Fibroblast of villous mesenchyme (primary cell): ENCODE data around the gene NDST1. TPM values are rescaled to one million over a fixed set of nuclear protein-coding genes. Genes with fewer than 3 reads are reported as not detected.
A peak's percentile ranks its signal among the peaks of the same experiment; 100 is the strongest.
"Not testable (repeated sequence)": the region's sequence is repeated elsewhere in the genome, so short reads cannot be mapped to it uniquely, and the experiment has no call there.

Source experiments
- DNase-seq: peaks from one replicate; pipeline ENCODE4 v3.0.0-alpha.2; 2010; ENCODE audit warnings: low read depth
- H3K4me3 ChIP-seq: 2 replicates; pipeline ENCODE4 v1.5.1; 2011; ENCODE audit warnings: low read depth, mild to moderate bottlenecking, low read length
- CTCF ChIP-seq: IDR thresholded peaks from 2 replicates; pipeline ENCODE4 v1.5.1; 2012; ENCODE audit warnings: low read depth, mild to moderate bottlenecking, low read length; ENCODE audit not compliant: insufficient read depth
- total RNA-seq: library from RNA; depleted of rRNA; stranded (reverse); fragments of >200 nt; gene quantifications from 2 replicates; pipeline ENCODE4 v1.2.3, GENCODE V29; 2012

NDST1 gene
- total RNA-seq, 1 donor, result 87.2 TPM

- no peak for TF ChIP-seq CTCF
- no peak overlapping the region for H3K4me3 ChIP-seq
- DNase-seq, result peak; percentile 95
These were observed 9.6 kb downstream of the NDST1 start for GRCh38 chr5:150517272-150518152.

GRCh38 chr5:150518712-150519559 is 11.0 kb downstream of the NDST1 start:
- not testable (repeated sequence) for H3K4me3 ChIP-seq, DNase-seq

DNA sequence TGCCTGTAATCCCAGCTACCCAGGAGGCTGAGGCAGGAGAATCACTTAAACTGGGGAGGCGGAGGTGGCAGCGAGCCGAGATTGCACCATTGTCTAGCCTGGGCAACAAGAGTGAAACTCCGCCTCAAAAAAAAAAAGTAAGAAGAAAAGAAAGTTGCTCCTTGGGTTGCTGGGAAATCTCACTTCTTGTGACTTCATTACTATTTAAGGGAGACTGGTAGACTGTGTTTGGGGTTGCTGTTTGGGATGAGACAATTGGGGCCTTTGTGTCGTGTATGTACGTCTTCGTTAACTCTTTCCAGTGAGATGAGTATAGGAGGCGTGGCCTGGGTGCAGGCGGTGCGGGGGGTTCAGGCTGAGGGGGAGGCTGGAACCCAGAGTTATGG is 11.6 kb downstream of the NDST1 start:
- TF ChIP-seq CTCF, result no peak
- H3K4me3 ChIP-seq, result no peak overlapping the region
- DNase-seq, result no peak

DNA sequence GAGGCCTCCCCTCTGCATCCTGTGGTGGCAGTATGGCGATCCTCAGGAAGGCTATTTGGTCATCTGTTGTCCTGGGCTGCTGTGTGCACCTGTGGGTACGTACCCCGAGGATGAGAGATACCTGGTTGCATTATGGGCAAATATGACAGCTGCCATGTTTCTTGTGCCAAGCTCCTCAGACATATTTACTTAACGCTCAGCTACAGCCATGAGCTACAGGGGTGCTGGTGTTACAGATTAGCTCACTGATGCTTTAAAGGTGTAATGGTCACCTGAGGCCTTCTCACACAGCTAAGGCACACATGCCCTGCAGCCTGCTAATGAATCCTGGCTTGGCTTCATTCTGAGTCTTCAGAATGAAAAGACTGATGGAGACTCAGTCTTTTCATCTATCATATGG is 12.0 kb downstream of the NDST1 start:
- TF ChIP-seq CTCF, result no peak
- H3K4me3 ChIP-seq, result no peak overlapping the region
- DNase-seq, result no peak

DNA sequence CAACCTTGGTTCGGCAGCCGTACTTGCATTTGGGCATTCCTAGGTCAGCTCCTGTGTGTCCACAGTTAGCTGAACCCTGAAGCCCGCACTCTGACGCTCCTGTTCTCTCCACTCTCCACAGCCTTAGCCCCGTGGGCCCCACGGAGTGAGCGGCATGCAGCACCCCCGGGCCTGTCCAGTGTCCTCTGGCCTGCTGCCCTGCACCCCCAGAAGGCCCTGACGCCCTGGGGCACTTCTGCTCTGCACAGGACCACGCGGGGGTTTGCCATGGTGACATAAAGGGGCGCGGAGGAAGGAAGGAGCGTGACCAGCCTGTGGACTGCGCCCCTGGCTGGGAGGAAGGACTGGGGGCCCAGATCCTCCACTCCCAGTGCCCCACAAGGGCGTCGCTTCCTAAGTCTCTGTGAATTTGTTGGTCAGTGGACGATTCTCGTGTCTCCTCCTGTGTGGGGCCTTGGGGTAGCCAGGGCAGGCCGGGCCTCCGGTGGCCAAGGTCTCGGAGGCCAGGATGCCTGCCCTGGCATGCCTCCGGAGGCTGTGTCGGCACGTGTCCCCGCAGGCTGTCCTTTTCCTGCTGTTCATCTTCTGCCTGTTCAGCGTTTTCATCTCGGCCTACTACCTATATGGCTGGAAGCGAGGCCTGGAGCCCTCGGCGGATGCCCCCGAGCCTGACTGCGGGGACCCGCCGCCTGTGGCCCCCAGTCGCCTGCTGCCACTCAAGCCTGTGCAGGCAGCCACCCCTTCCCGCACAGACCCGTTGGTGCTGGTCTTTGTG is 13.0 kb downstream of the NDST1 start:
- no peak for DNase-seq
- TF ChIP-seq CTCF, result no peak
- no peak overlapping the region for H3K4me3 ChIP-seq

- DNase-seq, result no peak
- no peak overlapping the region for H3K4me3 ChIP-seq
- no peak for TF ChIP-seq CTCF
These were observed 13.5 kb downstream of the NDST1 start for GRCh38 chr5:150521522-150521817.

GRCh38 chr5:150521939-150522503 is 14.1 kb downstream of the NDST1 start:
- TF ChIP-seq CTCF, result no peak
- H3K4me3 ChIP-seq, result no peak overlapping the region
- no peak for DNase-seq
